Measurements from ENCODE around the gene CCDC187. TPM values are rescaled to one million over a fixed set of nuclear protein-coding genes. Genes with fewer than 3 reads are reported as not detected.

The CCDC187 gene
- total and polyA plus RNA-seq, 2 of the 4 experiments (the other 2 are of a cell fraction): not detected

GRCh38 chr9:136279471-136279870, 24.4 kb downstream of the CCDC187 start:
- Histone ChIP-seq H3K23ac (ENCODE audit: low read depth, low read length) (no peak overlapping the region), H3K79me1 (ENCODE audit: low read depth in 1 of 2, low read length in 2 of 2) (no peaks in the 10 kb centered on the region), H3K14ac (replicated peaks; ENCODE audit: low read depth, low read length) (no peak overlapping the region), H3K4me1 (ENCODE audit: control insufficient read depth, insufficient read depth, low read length) (no peaks in the 10 kb centered on the region), H2BK15ac (ENCODE audit: low read depth, low read length) (no peak overlapping the region), H4K91ac (ENCODE audit: insufficient read depth, low read depth, low read length) (no peak overlapping the region), H3K4ac (ENCODE audit: low read depth, low read length) (no peak overlapping the region), H3K4me2 (ENCODE audit: low read depth, low read length) (no peak overlapping the region), H2BK120ac (ENCODE audit: low read depth, low read length) (no peak overlapping the region), H4K5ac (ENCODE audit: low read depth, low read length) (no peak overlapping the region), H3K36me3 (ENCODE audit: control insufficient read depth, insufficient read depth, low read length) (no peaks in the 10 kb centered on the region), H2AK9ac (replicated peaks; ENCODE audit: low read depth, low read length, poor library complexity) (no peak overlapping the region), H3K18ac (ENCODE audit: low read depth, low read length) (no peak overlapping the region), H3K27me3 (ENCODE audit: control insufficient read depth, insufficient read depth, low read length) (peaks cover 43% of the 10 kb centered on the region), H3K9ac (ENCODE audit: low read depth, low read length) (no peak overlapping the region), H3K27ac (ENCODE audit: insufficient read depth, low read length) (no peak overlapping the region), H4K20me1 (ENCODE audit: insufficient read depth, low read length) (no peaks in the 10 kb centered on the region; the same call in 1 of the 2 replicates), H3K56ac (ENCODE audit: extremely low read depth, insufficient read depth, low read length) (no peak overlapping the region), H2BK5ac (ENCODE audit: low read depth, low read length, poor library complexity, severe bottlenecking) (no peak overlapping the region), H3K9me1 (ENCODE audit: insufficient read depth, low read length) (no peaks in the 10 kb centered on the region), H3K4me3 (ENCODE audit: insufficient read depth, low read depth, low read length) (no peak overlapping the region), H3K9me3 (ENCODE audit: control insufficient read depth, insufficient read depth, low read length) (peaks cover 4% of the 10 kb centered on the region), H2AFZ (replicated peaks; ENCODE audit: low read length, poor library complexity) (no peak overlapping the region), H2BK20ac (ENCODE audit: low read depth, low read length) (no peak overlapping the region), H4K8ac (ENCODE audit: low read depth in 2 of 2, low read length in 2 of 2) (no peak overlapping the region), H2AK5ac (ENCODE audit: low read depth, low read length) (no peak overlapping the region)
- ChIA-PET CTCF (interaction anchor here (1.2 kb wide), 1 partner anchor 10 kb away, joined by 3 read pairs; no protein-coding TSS in a partner anchor), POLR2A (ENCODE audit: unreplicated experiment) (no interaction called here)
- intact Hi-C loops (cut with micrococcal nuclease): no loop called here
- dilution Hi-C loops (cut with HindIII; ENCODE audit: low sequenced_read_pairs, unreplicated experiment): no loop called here
- no peak for DNase-seq
- no TSS peak for BruUV-seq (replicated peaks)
- no peak for TF ChIP-seq ELK1 (IDR thresholded peaks at IDR 0.05; ENCODE audit: borderline replicate concordance, low read depth, low read length)
- TF ChIP-seq USF2 (IDR thresholded peaks at IDR 0.05; ENCODE audit: low read depth, low read length): no peak
- TF ChIP-seq SMC3 (IDR thresholded peaks at IDR 0.05; ENCODE audit: low read depth, low read length): no peak
- no peak for TF ChIP-seq CTCF (conservative IDR thresholded peaks at IDR 0.05; ENCODE audit: low read depth, low read length)
- TF ChIP-seq CEBPB (IDR thresholded peaks at IDR 0.05; ENCODE audit: low read depth, low read length): no peak
- no peak for TF ChIP-seq MAZ (IDR thresholded peaks at IDR 0.05; ENCODE audit: borderline replicate concordance, low read depth, low read length)
- TF ChIP-seq RCOR1 (IDR thresholded peaks at IDR 0.05; ENCODE audit: insufficient replicate concordance, low read length): no peak
- TF ChIP-seq FOS (IDR thresholded peaks at IDR 0.05; ENCODE audit: low read depth, low read length): no peak
- TF ChIP-seq CHD1 (IDR thresholded peaks at IDR 0.05; ENCODE audit: low read depth, low read length): no peak
- TF ChIP-seq NFE2L2 (IDR thresholded peaks at IDR 0.05; ENCODE audit: low read depth, low read length): no peak
- no peak for TF ChIP-seq RAD21 (IDR thresholded peaks at IDR 0.05; ENCODE audit: low read length)
- no peak for TF ChIP-seq BHLHE40 (IDR thresholded peaks at IDR 0.05; ENCODE audit: low read depth, low read length)
- TF ChIP-seq RFX5 (IDR thresholded peaks at IDR 0.05; ENCODE audit: low read depth, low read length): no peak
- TF ChIP-seq MAFK (IDR thresholded peaks at IDR 0.05; ENCODE audit: low read depth, low read length): no peak
- TF ChIP-seq POLR2A (IDR thresholded peaks at IDR 0.05; ENCODE audit: low read depth, low read length): no peak
- TF ChIP-seq MXI1 (IDR thresholded peaks at IDR 0.05; ENCODE audit: borderline replicate concordance, low read depth, low read length): no peak
- ATAC-seq (ENCODE audit: low read depth): no peak
- in situ Hi-C loops (cut with MboI; ENCODE audit: low sequenced_read_pairs): loop anchor here (10.0 kb wide), 1 partner anchor 115 kb away; no protein-coding TSS in a partner anchor
- 70% methylated on average over 3 of the region's 6 CpGs; no CpG with 5 or more reads in 1 of the 2 experiments for WGBS, 2 experiments (ENCODE audit: extremely low coverage in 2 of 2, insufficient read length in 1 of 2)
